T-helper 1 cell treated with Interleukin-12 subunit alpha and Interleukin-12 subunit beta and Interleukin-4 antibody, amounts not matched to agents 30 μg/mL and 1 μg/mL, for 36 hours (primary cell): ENCODE measurements around the gene CHRNA4.

Experiments
- H3K27ac Mint-ChIP-seq: one replicate; pipeline ENCODE4 v1.8.0; 2021; ENCODE audit warnings: mild to moderate bottlenecking, mixed read lengths
- H3K27me3 Mint-ChIP-seq: one replicate; pipeline ENCODE4 v1.8.0; 2021; ENCODE audit warnings: low read depth, mixed read lengths
- H3K36me3 Mint-ChIP-seq: one replicate; pipeline ENCODE4 v1.8.0; 2021; ENCODE audit warnings: low read depth, mixed read lengths
- H3K4me1 Mint-ChIP-seq: one replicate; pipeline ENCODE4 v1.8.0; 2021; ENCODE audit warnings: low read depth, mixed read lengths
- H3K4me3 Mint-ChIP-seq: one replicate; pipeline ENCODE4 v1.8.0; 2021; ENCODE audit warnings: mild to moderate bottlenecking, moderate library complexity, mixed read lengths
- H3K9me3 Mint-ChIP-seq: one replicate; pipeline ENCODE4 v1.8.0; 2021; ENCODE audit warnings: mixed read lengths

CHRNA4 gene

GRCh38 chr20:63356511-63356910 is 4.6 kb downstream of the CHRNA4 start:
- no peak overlapping the region for H3K4me3 Mint-ChIP-seq
- H3K27ac Mint-ChIP-seq: no peak overlapping the region
- H3K4me1 Mint-ChIP-seq: no peaks in the 10 kb centered on the region
- H3K27me3 Mint-ChIP-seq: no peaks in the 10 kb centered on the region
- H3K36me3 Mint-ChIP-seq: no peaks in the 10 kb centered on the region
- H3K9me3 Mint-ChIP-seq: no peaks in the 10 kb centered on the region

- H3K4me3 Mint-ChIP-seq: no peak overlapping the region
- H3K27ac Mint-ChIP-seq: no peak overlapping the region
- no peaks in the 10 kb centered on the region for H3K27me3 Mint-ChIP-seq
- no peaks in the 10 kb centered on the region for H3K4me1 Mint-ChIP-seq
- peaks cover under 1% of the 10 kb centered on the region for H3K9me3 Mint-ChIP-seq
- no peaks in the 10 kb centered on the region for H3K36me3 Mint-ChIP-seq
Measured at GRCh38 chr20:63355781-63356295, 5.3 kb downstream of the CHRNA4 start.

- no peaks in the 10 kb centered on the region for H3K27me3 Mint-ChIP-seq
- H3K36me3 Mint-ChIP-seq: no peaks in the 10 kb centered on the region
- H3K27ac Mint-ChIP-seq: no peak overlapping the region
- peaks cover 8% of the 10 kb centered on the region for H3K9me3 Mint-ChIP-seq
- H3K4me3 Mint-ChIP-seq: no peak overlapping the region
- no peaks in the 10 kb centered on the region for H3K4me1 Mint-ChIP-seq
Measured at GRCh38 chr20:63354636-63355350, 6.4 kb downstream of the CHRNA4 start.

- no peak overlapping the region for H3K4me3 Mint-ChIP-seq
- no peaks in the 10 kb centered on the region for H3K27me3 Mint-ChIP-seq
- H3K36me3 Mint-ChIP-seq: no peaks in the 10 kb centered on the region
- H3K4me1 Mint-ChIP-seq: no peaks in the 10 kb centered on the region
- H3K27ac Mint-ChIP-seq: no peak overlapping the region
- peaks cover 8% of the 10 kb centered on the region for H3K9me3 Mint-ChIP-seq
Measured at GRCh38 chr20:63352811-63353221, 8.3 kb downstream of the CHRNA4 start.

GRCh38 chr20:63351811-63352591 is 9.1 kb downstream of the CHRNA4 start:
- H3K27ac Mint-ChIP-seq: no peak overlapping the region
- H3K9me3 Mint-ChIP-seq: peaks cover 8% of the 10 kb centered on the region
- no peaks in the 10 kb centered on the region for H3K4me1 Mint-ChIP-seq
- no peaks in the 10 kb centered on the region for H3K36me3 Mint-ChIP-seq
- H3K27me3 Mint-ChIP-seq: no peaks in the 10 kb centered on the region
- H3K4me3 Mint-ChIP-seq: no peak overlapping the region

GRCh38 chr20:63351326-63351700 is 9.8 kb downstream of the CHRNA4 start:
- Mint-ChIP-seq H3K4me1 (no peaks in the 10 kb centered on the region), H3K27ac (no peak overlapping the region), H3K4me3 (no peak overlapping the region), H3K27me3 (no peaks in the 10 kb centered on the region), H3K36me3 (no peaks in the 10 kb centered on the region), H3K9me3 (peaks cover 8% of the 10 kb centered on the region)

- H3K27ac Mint-ChIP-seq: no peak overlapping the region
- H3K9me3 Mint-ChIP-seq: peaks cover 8% of the 10 kb centered on the region
- H3K36me3 Mint-ChIP-seq: no peaks in the 10 kb centered on the region
- no peak overlapping the region for H3K4me3 Mint-ChIP-seq
- no peaks in the 10 kb centered on the region for H3K4me1 Mint-ChIP-seq
- no peaks in the 10 kb centered on the region for H3K27me3 Mint-ChIP-seq
Measured at GRCh38 chr20:63350597-63351325, 10.4 kb downstream of the CHRNA4 start.

- H3K36me3 Mint-ChIP-seq: no peaks in the 10 kb centered on the region
- no peak overlapping the region for H3K27ac Mint-ChIP-seq
- no peaks in the 10 kb centered on the region for H3K4me1 Mint-ChIP-seq
- H3K9me3 Mint-ChIP-seq: peaks cover 8% of the 10 kb centered on the region
- H3K27me3 Mint-ChIP-seq: no peaks in the 10 kb centered on the region
- H3K4me3 Mint-ChIP-seq: no peak overlapping the region
Measured at GRCh38 chr20:63350196-63350595, 11.0 kb downstream of the CHRNA4 start.

GRCh38 chr20:63349516-63349895 is 11.6 kb downstream of the CHRNA4 start:
- Mint-ChIP-seq H3K27ac (no peak overlapping the region), H3K9me3 (peaks cover 8% of the 10 kb centered on the region), H3K4me1 (no peaks in the 10 kb centered on the region), H3K27me3 (no peaks in the 10 kb centered on the region), H3K36me3 (no peaks in the 10 kb centered on the region), H3K4me3 (no peak overlapping the region)

- H3K4me3 Mint-ChIP-seq: no peak overlapping the region
- H3K9me3 Mint-ChIP-seq: peaks cover 8% of the 10 kb centered on the region
- no peaks in the 10 kb centered on the region for H3K36me3 Mint-ChIP-seq
- H3K27ac Mint-ChIP-seq: no peak overlapping the region
- H3K4me1 Mint-ChIP-seq: no peaks in the 10 kb centered on the region
- no peaks in the 10 kb centered on the region for H3K27me3 Mint-ChIP-seq
Measured at GRCh38 chr20:63348828-63349515, 12.2 kb downstream of the CHRNA4 start.

GRCh38 chr20:63347950-63348827 is 13.0 kb downstream of the CHRNA4 start:
- H3K4me3 Mint-ChIP-seq: no peak overlapping the region
- H3K27ac Mint-ChIP-seq: no peak overlapping the region
- peaks cover 8% of the 10 kb centered on the region for H3K9me3 Mint-ChIP-seq
- H3K4me1 Mint-ChIP-seq: no peaks in the 10 kb centered on the region
- H3K36me3 Mint-ChIP-seq: no peaks in the 10 kb centered on the region
- H3K27me3 Mint-ChIP-seq: no peaks in the 10 kb centered on the region

- H3K4me3 Mint-ChIP-seq: no peak overlapping the region
Measured at GRCh38 chr20:63347081-63347741, 13.9 kb downstream of the CHRNA4 start.

More at GRCh38 chr20:63347081-63347741, 13.9 kb downstream of the CHRNA4 start:
- Mint-ChIP-seq H3K4me1 (no peaks in the 10 kb centered on the region), H3K27ac (no peak overlapping the region), H3K36me3 (no peaks in the 10 kb centered on the region), H3K27me3 (no peaks in the 10 kb centered on the region), H3K9me3 (peaks cover 8% of the 10 kb centered on the region)
